DND-41 (cell line): ENCODE results near the gene SP5.

Experiments used
- ATAC-seq: fragments of 200-7000 bp; cut with Tn5 transposase; 3 replicates; pipeline ENCODE4 v1.9.1; 2021; ENCODE audit warnings: low read depth; ENCODE audit not compliant: insufficient read depth
- DNase-seq: peaks from one replicate; pipeline ENCODE4 v3.0.0-alpha.2; 2020
- H2AFZ ChIP-seq: 2 replicates; pipeline ENCODE4 v1.6.0; 2012; ENCODE audit warnings: low read depth, low read length
- H3K27ac ChIP-seq: 2 replicates; pipeline ENCODE4 v1.5.1; 2012; ENCODE audit warnings: low read length, inconsistent platforms
- H3K27me3 ChIP-seq: fragments of 200-600 bp; sonication (generic); 2 replicates; pipeline ENCODE4 v1.6.0; 2012; ENCODE audit warnings: low read length, mild to moderate bottlenecking, inconsistent platforms; ENCODE audit not compliant: insufficient read depth, poor library complexity
- H3K36me3 ChIP-seq: 2 replicates; pipeline ENCODE4 v1.5.1; 2012; ENCODE audit warnings: low read length, inconsistent platforms; ENCODE audit not compliant: insufficient read depth
- H3K4me1 ChIP-seq: 2 replicates; pipeline ENCODE4 v1.5.1; 2012; ENCODE audit warnings: mild to moderate bottlenecking, low read length; ENCODE audit not compliant: insufficient read depth
- H3K4me2 ChIP-seq: 2 replicates; pipeline ENCODE4 v1.6.0; 2012; ENCODE audit warnings: mild to moderate bottlenecking, moderate library complexity, low read length, inconsistent platforms; ENCODE audit not compliant: insufficient read depth
- H3K4me3 ChIP-seq, 2 experiments: fragments of 200-600 bp in 1 of 2; shearing (Covaris generic) in 1 of 2; 2 replicates each; pipeline ENCODE4 v1.5.1; 2012 to 2016; ENCODE audit warnings: inconsistent platforms in 2 of 2, low read length in 2 of 2, mild to moderate bottlenecking in 2 of 2, low read depth in 1 of 2, moderate library complexity in 1 of 2
- H3K79me2 ChIP-seq: 2 replicates; pipeline ENCODE4 v1.6.0; 2012; ENCODE audit warnings: low read length, inconsistent platforms; ENCODE audit not compliant: insufficient read depth
- H3K9ac ChIP-seq: 2 replicates; pipeline ENCODE4 v1.6.0; 2012; ENCODE audit warnings: low read depth, mild to moderate bottlenecking, inconsistent platforms, low read length, moderate library complexity
- H3K9me3 ChIP-seq: 2 replicates; pipeline ENCODE4 v1.5.1; 2012; ENCODE audit warnings: low read length, moderate library complexity, mild to moderate bottlenecking, inconsistent platforms; ENCODE audit not compliant: insufficient read depth, severe bottlenecking
- H4K20me1 ChIP-seq: 2 replicates; pipeline ENCODE4 v1.6.0; 2012; ENCODE audit warnings: low read length; ENCODE audit not compliant: insufficient read depth
- EZH2 ChIP-seq: IDR thresholded peaks from 3 replicates; pipeline ENCODE4 v1.6.1; 2012; ENCODE audit warnings: borderline replicate concordance, low read depth, mild to moderate bottlenecking, moderate library complexity, low read length, inconsistent platforms; ENCODE audit not compliant: severe bottlenecking
- TF ChIP-seq, protein P1 (sequence below): IDR thresholded peaks from 2 replicates; pipeline ENCODE4 v1.5.1; 2012; ENCODE audit warnings: borderline replicate concordance, low read length, moderate library complexity, mild to moderate bottlenecking; ENCODE audit not compliant: poor library complexity, severe bottlenecking; ENCODE audit errors: extremely low read depth

SP5 gene

DNA sequence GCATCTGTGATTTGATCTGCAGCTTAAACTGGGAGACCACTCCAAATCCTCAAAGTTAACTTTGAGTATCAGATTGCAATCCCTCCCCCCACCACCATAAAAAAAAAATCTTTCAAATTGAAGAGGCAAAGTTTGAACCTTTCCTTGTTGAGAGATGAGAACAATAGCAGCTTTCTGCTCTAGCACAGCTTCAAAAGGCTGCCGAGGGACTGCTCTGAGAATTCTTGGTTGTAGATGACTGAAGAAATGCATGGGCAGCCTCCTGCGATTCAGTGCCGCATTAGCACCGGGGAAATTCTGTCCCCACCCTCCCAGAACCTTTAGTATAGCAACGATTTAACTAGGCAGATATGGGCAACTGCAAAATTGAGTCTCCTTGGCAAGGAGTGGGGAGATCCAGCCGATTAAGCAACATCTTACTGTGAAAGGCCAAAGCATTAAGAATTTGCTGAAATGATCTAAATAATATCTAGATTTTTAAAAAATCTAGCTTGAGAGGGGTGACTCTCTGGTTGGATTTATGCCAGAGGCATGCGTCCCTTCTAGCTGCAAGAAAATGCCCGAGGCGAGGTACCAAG, 3.9 kb upstream of the SP5 start:
- H4K20me1 ChIP-seq, result no peaks in the 10 kb centered on the region
- H3K9ac ChIP-seq, result no peak overlapping the region
- H3K4me3 ChIP-seq, result no peak overlapping the region
- H3K27me3 ChIP-seq, result peaks cover 3% of the 10 kb centered on the region
- peaks cover 11% of the 10 kb centered on the region for H3K9me3 ChIP-seq
- ATAC-seq (no peak), DNase-seq (no peak)
- no peaks in the 10 kb centered on the region for H3K4me1 ChIP-seq
- no peaks in the 10 kb centered on the region for H3K36me3 ChIP-seq
- no peak overlapping the region for H3K27ac ChIP-seq
- TF ChIP-seq, protein P1, sequence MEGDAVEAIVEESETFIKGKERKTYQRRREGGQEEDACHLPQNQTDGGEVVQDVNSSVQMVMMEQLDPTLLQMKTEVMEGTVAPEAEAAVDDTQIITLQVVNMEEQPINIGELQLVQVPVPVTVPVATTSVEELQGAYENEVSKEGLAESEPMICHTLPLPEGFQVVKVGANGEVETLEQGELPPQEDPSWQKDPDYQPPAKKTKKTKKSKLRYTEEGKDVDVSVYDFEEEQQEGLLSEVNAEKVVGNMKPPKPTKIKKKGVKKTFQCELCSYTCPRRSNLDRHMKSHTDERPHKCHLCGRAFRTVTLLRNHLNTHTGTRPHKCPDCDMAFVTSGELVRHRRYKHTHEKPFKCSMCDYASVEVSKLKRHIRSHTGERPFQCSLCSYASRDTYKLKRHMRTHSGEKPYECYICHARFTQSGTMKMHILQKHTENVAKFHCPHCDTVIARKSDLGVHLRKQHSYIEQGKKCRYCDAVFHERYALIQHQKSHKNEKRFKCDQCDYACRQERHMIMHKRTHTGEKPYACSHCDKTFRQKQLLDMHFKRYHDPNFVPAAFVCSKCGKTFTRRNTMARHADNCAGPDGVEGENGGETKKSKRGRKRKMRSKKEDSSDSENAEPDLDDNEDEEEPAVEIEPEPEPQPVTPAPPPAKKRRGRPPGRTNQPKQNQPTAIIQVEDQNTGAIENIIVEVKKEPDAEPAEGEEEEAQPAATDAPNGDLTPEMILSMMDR, result no peak
- no peaks in the 10 kb centered on the region for H3K79me2 ChIP-seq
- no peak overlapping the region for H2AFZ ChIP-seq
- no peak overlapping the region for H3K4me2 ChIP-seq

DNA sequence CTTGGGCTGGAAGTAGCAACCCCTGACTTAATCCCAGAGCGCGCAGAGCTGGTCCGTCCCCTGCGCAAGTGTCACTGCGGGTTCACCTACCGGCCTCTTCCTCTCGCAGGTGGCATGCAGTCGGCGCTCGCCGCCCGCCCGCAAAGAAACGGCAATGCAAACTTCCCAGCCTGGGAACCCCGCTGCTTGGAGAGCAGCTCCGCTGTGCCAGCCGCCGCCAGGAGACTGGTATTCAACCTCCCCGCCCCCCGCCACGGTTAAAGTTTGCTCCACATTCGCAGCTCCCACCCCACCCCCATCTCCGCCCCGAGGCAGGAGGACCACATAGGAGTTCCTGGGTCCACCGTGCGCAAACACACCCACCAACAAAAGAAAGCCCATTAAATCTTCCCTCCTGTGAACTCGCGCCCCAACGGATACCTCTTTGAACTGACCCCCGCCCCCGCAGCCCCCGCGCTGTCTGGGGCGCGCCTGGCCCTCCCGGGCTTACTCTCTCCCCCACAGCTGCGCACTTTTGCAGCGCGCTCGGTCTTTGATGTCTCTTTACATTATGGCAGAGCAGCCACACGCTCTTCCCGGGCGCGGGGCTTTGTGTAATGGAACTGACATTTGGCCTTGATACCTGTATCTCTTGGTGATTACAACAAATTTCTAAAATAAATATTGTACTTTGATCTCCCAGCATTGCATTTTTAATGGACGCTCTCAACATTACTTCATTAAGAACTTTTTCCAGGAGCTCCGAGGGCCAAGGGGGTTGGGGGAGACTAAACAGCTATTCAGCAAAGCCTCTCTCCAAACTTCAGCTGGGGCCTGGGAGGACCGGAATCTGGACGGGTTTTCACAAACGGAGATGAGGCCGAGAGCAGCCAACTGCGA, 3.1 kb upstream of the SP5 start:
- Histone ChIP-seq H3K4me2 (no peak overlapping the region), H2AFZ (no peak overlapping the region), H3K27me3 (peaks cover under 1% of the 10 kb centered on the region), H3K27ac (no peak overlapping the region), H3K9ac (no peak overlapping the region), H3K4me3 (no peak overlapping the region), H3K36me3 (no peaks in the 10 kb centered on the region), H3K79me2 (no peaks in the 10 kb centered on the region), H3K4me1 (no peaks in the 10 kb centered on the region), H4K20me1 (no peaks in the 10 kb centered on the region), H3K9me3 (peaks cover 11% of the 10 kb centered on the region)
- ATAC-seq (no peak), DNase-seq (no peak)
- no peak for TF ChIP-seq EZH2
- TF ChIP-seq, protein P1, result no peak

DNA sequence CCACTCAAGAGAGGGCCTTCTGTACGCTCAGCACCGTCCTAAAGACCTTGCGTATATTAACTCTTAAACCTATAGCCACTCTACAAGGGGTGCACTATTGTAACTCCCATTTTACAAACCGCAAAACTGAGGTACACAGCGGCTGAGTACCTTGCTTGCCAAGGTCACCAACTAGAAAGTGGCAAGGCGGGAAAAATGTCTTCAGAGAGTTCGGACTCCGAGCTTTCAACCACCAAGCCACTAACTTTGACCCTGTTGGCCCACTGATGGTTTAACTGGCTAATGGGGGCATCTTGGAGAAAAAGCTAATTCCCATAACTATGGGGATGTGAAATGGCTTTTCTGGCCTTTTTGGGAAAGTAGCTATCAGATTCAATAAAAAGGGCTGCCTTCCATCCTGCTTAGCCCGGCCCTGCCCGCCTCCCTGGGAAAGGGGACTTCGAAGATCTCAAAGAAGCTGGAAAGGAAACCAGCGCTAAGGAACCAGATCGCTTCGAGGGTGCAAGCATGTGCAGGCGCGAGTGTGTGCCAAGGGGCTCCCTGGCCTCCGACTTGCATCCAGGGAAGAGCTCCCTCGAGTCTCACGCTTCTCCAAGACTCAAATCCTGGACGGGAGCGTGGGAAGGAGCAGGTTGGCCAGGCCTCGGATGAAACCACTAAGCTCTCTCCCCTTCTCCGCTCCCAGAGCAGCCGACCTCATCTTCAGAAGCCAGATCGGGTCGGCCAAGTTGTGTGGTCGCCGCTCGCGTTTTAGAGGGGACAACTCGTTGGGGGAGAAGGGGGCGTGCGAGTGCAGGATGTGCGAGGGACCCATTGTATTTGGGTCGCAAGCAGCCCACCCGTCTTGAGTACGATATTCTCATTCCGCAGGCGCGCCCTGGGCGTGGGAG, 2.2 kb upstream of the SP5 start:
- no peak for TF ChIP-seq EZH2
- TF ChIP-seq, protein P1, result no peak
- no peak overlapping the region for H3K4me3 ChIP-seq
- no peak overlapping the region for H2AFZ ChIP-seq
- no peaks in the 10 kb centered on the region for H3K36me3 ChIP-seq
- DNase-seq, result no peak
- ATAC-seq, result no peak
- H3K9ac ChIP-seq, result no peak overlapping the region
- H3K79me2 ChIP-seq, result no peaks in the 10 kb centered on the region
- H4K20me1 ChIP-seq, result no peaks in the 10 kb centered on the region
- H3K4me1 ChIP-seq, result no peaks in the 10 kb centered on the region
- H3K27me3 ChIP-seq, result no peaks in the 10 kb centered on the region
- no peak overlapping the region for H3K4me2 ChIP-seq
- H3K27ac ChIP-seq, result no peak overlapping the region
- peaks cover 11% of the 10 kb centered on the region for H3K9me3 ChIP-seq
